GM18861 (cell line): ENCODE measurements around the gene SCN11A.

Experiments
- ATAC-seq: cut with Tn5 transposase; IDR thresholded peaks from one replicate; pipeline ENCODE4 v1.9.1; 2021; ENCODE audit not compliant: unreplicated experiment

The SCN11A gene

DNA sequence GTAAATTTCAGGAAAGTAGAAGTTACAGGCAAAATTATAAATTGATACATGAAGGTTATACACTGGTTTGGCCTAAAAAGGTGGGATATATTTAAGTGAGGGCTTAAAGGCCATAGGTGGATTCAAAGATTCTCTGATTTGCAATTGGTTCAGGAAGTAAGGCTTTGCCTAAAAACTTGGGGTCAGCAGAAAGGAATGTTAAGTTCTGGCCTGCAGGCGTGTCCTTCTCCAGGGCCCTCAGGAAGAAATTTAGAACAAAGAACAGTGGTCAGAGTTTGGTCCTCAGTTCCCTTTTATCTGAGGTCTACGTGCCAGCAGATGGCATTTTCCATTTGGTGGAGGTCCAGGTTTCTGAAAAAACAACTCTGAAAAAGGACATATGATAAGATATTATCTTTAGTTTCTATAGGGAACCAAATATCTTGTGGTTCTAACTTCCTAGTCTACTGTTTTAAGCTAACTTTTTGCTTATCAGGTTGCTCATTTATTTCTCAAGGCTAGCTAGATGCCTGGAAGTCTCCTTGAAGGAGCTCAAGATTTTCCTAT, 40.5 kb downstream of the SCN11A start:
- no peak for ATAC-seq

DNA sequence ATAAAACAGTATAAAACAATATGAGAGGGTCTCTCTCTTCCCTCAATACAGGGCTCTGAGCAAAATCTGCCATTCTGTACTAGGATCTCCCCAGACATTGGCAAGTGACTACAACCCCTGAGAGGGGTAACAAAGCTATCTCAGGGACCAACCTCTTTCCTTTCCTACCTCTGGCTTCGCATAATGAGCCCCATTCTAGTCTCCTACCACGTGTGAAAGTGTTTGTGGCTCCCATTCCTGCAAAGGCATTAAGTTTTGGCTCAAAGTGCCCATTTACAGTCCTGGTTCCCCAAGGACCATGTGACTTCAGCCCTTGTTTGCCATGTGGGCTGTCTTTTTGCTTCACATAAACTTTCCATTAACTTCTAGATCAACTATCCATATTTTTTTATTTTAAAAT, 46.4 kb downstream of the SCN11A start:
- ATAC-seq, result no peak
